VCaP (cell line): ENCODE data around the gene SULT2B1.

Source experiments
- H3K27ac ChIP-seq: fragments of 450-650 bp; 2 replicates; pipeline ENCODE4 v1.5.1; 2017
- CTCF ChIP-seq: fragments of 450-650 bp; conservative IDR thresholded peaks from 2 replicates; pipeline ENCODE4 v1.5.1; 2017; ENCODE audit warnings: mild to moderate bottlenecking, moderate library complexity

SULT2B1 gene

GRCh38 chr19:48619692-48620585, 68.0 kb downstream of the SULT2B1 start:
- no peak for TF ChIP-seq CTCF
- H3K27ac ChIP-seq, result peak overlapping the region; percentile 90

- no peak for TF ChIP-seq CTCF
Measured at GRCh38 chr19:48623556-48624066, 71.6 kb downstream of the SULT2B1 start.

GRCh38 chr19:48624067-48624594, 72.2 kb downstream of the SULT2B1 start:
- no peak for TF ChIP-seq CTCF
- H3K27ac ChIP-seq, result peak overlapping the region; percentile 90

More at GRCh38 chr19:48623556-48624066, 71.6 kb downstream of the SULT2B1 start:
- peak overlapping the region; percentile 90 for H3K27ac ChIP-seq

GRCh38 chr19:48624791-48625723, 73.1 kb downstream of the SULT2B1 start:
- TF ChIP-seq CTCF, result no peak
- peak overlapping the region; percentile 90 for H3K27ac ChIP-seq

GRCh38 chr19:48625891-48626327, 73.9 kb downstream of the SULT2B1 start:
- H3K27ac ChIP-seq, result peak overlapping the region; percentile 90; the same call in 1 of the 2 replicates
- no peak for TF ChIP-seq CTCF

GRCh38 chr19:48627201-48627864, 75.4 kb downstream of the SULT2B1 start:
- TF ChIP-seq CTCF, result no peak
- H3K27ac ChIP-seq, result no peak overlapping the region
